Panc1 (cell line): ENCODE results near the gene POMC.

Experiments
- POLR2AphosphoS5 ChIP-seq: IDR thresholded peaks from 2 replicates; pipeline ENCODE4 v1.6.1; 2012; ENCODE audit warnings: mild to moderate bottlenecking, low read depth, low read length, moderate library complexity
- TCF7L2 ChIP-seq: IDR thresholded peaks from 2 replicates; pipeline ENCODE4 v1.6.1; 2011; ENCODE audit warnings: mild to moderate bottlenecking, low read depth, low read length, inconsistent platforms
- TF ChIP-seq, protein P1 (sequence below), 2 experiments: IDR thresholded peaks; 2 replicates each; pipeline ENCODE4 v1.6.1; 2011 to 2012; ENCODE audit warnings: low read depth in 2 of 2, control low read depth in 1 of 2, low read length in 1 of 2, mild to moderate bottlenecking in 1 of 2, moderate library complexity in 1 of 2; ENCODE audit not compliant: insufficient read depth in 1 of 2
- TF ChIP-seq, protein P2 (sequence below): fragments of 450-650 bp; IDR thresholded peaks from 2 replicates; pipeline ENCODE4 v1.5.1; 2017; ENCODE audit warnings: mild to moderate bottlenecking

DNA sequence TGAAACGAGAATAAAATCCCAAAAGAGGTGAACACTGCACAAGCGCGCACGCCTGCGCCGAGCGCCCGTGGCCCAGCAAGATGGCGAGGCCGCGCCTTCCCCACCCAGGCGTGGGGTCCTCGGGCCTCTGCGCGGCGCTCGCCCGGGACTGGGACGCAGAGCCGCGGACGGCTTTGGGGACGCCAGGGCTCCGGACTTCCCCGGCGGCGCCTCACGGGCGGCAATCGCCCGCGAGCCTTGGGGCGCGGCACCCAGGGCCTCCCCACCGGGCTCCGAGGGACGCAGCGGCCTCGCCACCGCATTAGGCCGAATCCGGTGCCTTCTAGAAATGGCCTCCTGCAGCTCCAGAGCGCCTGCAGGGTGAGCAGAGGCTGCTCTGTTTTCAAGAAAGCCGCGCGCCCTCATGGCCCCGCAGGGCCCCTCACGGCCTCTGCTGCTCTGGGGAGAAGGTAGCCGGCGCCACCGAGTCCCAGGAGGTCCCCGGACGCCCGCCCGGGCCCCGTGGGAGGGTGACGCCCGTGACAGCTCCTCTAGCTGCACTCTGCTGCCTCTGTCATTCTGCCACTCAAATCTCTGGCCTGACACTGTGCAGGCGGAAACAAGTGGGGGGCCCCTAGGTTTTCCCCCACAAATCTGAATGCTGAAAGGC lies 35.9 kb upstream of the POMC start:
- TF ChIP-seq, protein P1, sequence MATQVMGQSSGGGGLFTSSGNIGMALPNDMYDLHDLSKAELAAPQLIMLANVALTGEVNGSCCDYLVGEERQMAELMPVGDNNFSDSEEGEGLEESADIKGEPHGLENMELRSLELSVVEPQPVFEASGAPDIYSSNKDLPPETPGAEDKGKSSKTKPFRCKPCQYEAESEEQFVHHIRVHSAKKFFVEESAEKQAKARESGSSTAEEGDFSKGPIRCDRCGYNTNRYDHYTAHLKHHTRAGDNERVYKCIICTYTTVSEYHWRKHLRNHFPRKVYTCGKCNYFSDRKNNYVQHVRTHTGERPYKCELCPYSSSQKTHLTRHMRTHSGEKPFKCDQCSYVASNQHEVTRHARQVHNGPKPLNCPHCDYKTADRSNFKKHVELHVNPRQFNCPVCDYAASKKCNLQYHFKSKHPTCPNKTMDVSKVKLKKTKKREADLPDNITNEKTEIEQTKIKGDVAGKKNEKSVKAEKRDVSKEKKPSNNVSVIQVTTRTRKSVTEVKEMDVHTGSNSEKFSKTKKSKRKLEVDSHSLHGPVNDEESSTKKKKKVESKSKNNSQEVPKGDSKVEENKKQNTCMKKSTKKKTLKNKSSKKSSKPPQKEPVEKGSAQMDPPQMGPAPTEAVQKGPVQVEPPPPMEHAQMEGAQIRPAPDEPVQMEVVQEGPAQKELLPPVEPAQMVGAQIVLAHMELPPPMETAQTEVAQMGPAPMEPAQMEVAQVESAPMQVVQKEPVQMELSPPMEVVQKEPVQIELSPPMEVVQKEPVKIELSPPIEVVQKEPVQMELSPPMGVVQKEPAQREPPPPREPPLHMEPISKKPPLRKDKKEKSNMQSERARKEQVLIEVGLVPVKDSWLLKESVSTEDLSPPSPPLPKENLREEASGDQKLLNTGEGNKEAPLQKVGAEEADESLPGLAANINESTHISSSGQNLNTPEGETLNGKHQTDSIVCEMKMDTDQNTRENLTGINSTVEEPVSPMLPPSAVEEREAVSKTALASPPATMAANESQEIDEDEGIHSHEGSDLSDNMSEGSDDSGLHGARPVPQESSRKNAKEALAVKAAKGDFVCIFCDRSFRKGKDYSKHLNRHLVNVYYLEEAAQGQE (IDR thresholded peaks at IDR 0.05; ENCODE audit: insufficient read depth in 1 of 2, low read depth in 2 of 2, low read length in 1 of 2) = no peak
- TF ChIP-seq, protein P2, sequence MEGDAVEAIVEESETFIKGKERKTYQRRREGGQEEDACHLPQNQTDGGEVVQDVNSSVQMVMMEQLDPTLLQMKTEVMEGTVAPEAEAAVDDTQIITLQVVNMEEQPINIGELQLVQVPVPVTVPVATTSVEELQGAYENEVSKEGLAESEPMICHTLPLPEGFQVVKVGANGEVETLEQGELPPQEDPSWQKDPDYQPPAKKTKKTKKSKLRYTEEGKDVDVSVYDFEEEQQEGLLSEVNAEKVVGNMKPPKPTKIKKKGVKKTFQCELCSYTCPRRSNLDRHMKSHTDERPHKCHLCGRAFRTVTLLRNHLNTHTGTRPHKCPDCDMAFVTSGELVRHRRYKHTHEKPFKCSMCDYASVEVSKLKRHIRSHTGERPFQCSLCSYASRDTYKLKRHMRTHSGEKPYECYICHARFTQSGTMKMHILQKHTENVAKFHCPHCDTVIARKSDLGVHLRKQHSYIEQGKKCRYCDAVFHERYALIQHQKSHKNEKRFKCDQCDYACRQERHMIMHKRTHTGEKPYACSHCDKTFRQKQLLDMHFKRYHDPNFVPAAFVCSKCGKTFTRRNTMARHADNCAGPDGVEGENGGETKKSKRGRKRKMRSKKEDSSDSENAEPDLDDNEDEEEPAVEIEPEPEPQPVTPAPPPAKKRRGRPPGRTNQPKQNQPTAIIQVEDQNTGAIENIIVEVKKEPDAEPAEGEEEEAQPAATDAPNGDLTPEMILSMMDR = no peak
- TF ChIP-seq TCF7L2 (no peak), POLR2AphosphoS5 (no peak)
